Sigmoid colon (tissue), 7 donors: ENCODE results near the gene PTPRE. TPM values are rescaled to one million over a fixed set of nuclear protein-coding genes. Genes with fewer than 3 reads are reported as not detected.
A peak's percentile ranks its signal among the peaks of the same experiment; 100 is the strongest.

ENCODE experiments used
- DNase-seq: peaks from one replicate; pipeline ENCODE4 v3.0.0-alpha.2; 2019
- H3K27ac ChIP-seq, 4 donors: fragments of 200-600 bp; sonication (generic); one replicate each; pipeline ENCODE4 v1.5.1; 2016 to 2019; ENCODE audit warnings: mild to moderate bottlenecking in 1 of 4
- H3K27me3 ChIP-seq, 3 donors: fragments of 200-600 bp; sonication (generic); one replicate each; pipeline ENCODE4 v1.5.1; 2019; ENCODE audit warnings: mild to moderate bottlenecking in 1 of 3
- H3K36me3 ChIP-seq, 4 donors: fragments of 200-600 bp; sonication (generic); one replicate each; pipeline ENCODE4 v1.5.1; 2016 to 2019
- H3K4me1 ChIP-seq, 4 donors: fragments of 200-600 bp; sonication (generic); one replicate each; pipeline ENCODE4 v1.5.1; 2017 to 2019
- H3K4me3 ChIP-seq, 4 donors: fragments of 200-600 bp; sonication (generic); one replicate each; pipeline ENCODE4 v1.5.1; 2017 to 2019; ENCODE audit warnings: mild to moderate bottlenecking in 2 of 4, moderate library complexity in 1 of 4
- H3K9me3 ChIP-seq, 4 donors: fragments of 200-600 bp in 3 of 4; sonication (generic) in 3 of 4; one replicate each; pipeline versions ENCODE4 v1.5.1 to v1.6.1; 2013 to 2019
- CTCF ChIP-seq, 4 experiments: fragments of 450-650 bp in 3 of 4; fragments of 200-600 bp in 1 of 4; IDR thresholded peaks; one replicate each; pipeline ENCODE4 v1.5.1; 2016 to 2019; ENCODE audit warnings: antibody characterized with exemption in 4 of 4, mild to moderate bottlenecking in 3 of 4, moderate library complexity in 2 of 4
- EP300 ChIP-seq, 4 donors: sonication (generic); formaldehyde crosslinking; IDR thresholded peaks; one replicate each; pipeline ENCODE4 v1.6.1; 2017; ENCODE audit warnings: antibody characterized with exemption in 4 of 4
- POLR2A ChIP-seq, 2 donors: fragments of 450-650 bp; IDR thresholded peaks; one replicate each; pipeline ENCODE4 v1.6.1; 2016; ENCODE audit warnings: antibody characterized with exemption in 2 of 2, mild to moderate bottlenecking in 2 of 2, moderate library complexity in 2 of 2
- POLR2AphosphoS5 ChIP-seq, 4 donors: sonication (generic); formaldehyde crosslinking; IDR thresholded peaks; one replicate each; pipeline ENCODE4 v1.6.1; 2017; ENCODE audit warnings: antibody characterized with exemption in 4 of 4
- WGBS, 2 donors: extraction: QIAGEN DNeasy Blood & Tissue Kit; methylation state at CpG; one replicate each; pipeline ENCODE4 v1.1.7; 2013; 5-methylcytosine and 5-hydroxymethylcytosine counted together
- intact Hi-C: fragments of 100-400 bp; cut with DNase I; formaldehyde crosslinking; loops from one replicate; pipeline ENCODE4 v1.15.1; 2023
- polyA plus RNA-seq, 3 donors: library from polyadenylated mRNA; stranded (reverse); fragments of 200-250 nt; gene quantifications; one replicate each; pipeline ENCODE4 v1.2.3, GENCODE V29; 2013
- total RNA-seq, 4 donors: library from RNA; depleted of rRNA; stranded (reverse); fragments of >200 nt; gene quantifications; one replicate each; pipeline ENCODE4 v1.1.0, GENCODE V29; 2016
- donor health status: healthy with polysubstance abuse.
- donor health status: Bipolar disorder and iron deficiency.
- donor health status: healthy.

The PTPRE gene
- total and polyA plus RNA-seq, 7 donors = 4.2 to 17.9 (median 11.9) TPM

GRCh38 chr10:128047351-128047750 lies 140.4 kb downstream of the PTPRE start:
- 5 to 19% methylated on average over 17 of the region's 17 CpGs for WGBS, 2 donors
- peak overlapping the region in 3 of 4 donors; percentile 2 to 32 (median 21) for H3K4me3 ChIP-seq
- TF ChIP-seq POLR2A (IDR thresholded peaks at IDR 0.05) (peak in 1 of 2 donors; percentile 53), POLR2AphosphoS5 (IDR thresholded peaks at IDR 0.05) (peak; percentile 36 to 75 (median 65)), EP300 (IDR thresholded peaks at IDR 0.05) (no peak), CTCF (IDR thresholded peaks at IDR 0.05) (no peak)
- peak; percentile 85 for DNase-seq
- peaks cover 0 to 15% (median 0%) of the 10 kb centered on the region in 4 donors for H3K4me1 ChIP-seq
- intact Hi-C loops = no loop called here
- peak overlapping the region; percentile 46 to 72 (median 62) for H3K27ac ChIP-seq
- no peaks in the 10 kb centered on the region for H3K27me3 ChIP-seq
- no peaks in the 10 kb centered on the region for H3K36me3 ChIP-seq
- H3K9me3 ChIP-seq = no peaks in the 10 kb centered on the region

- Histone ChIP-seq H3K36me3 (no peaks in the 10 kb centered on the region), H3K4me1 (peaks cover 0 to 15% (median 0%) of the 10 kb centered on the region in 4 donors), H3K27ac (peak overlapping the region; percentile 46 to 72 (median 62)), H3K9me3 (no peaks in the 10 kb centered on the region), H3K4me3 (peak overlapping the region in 3 of 4 donors; percentile 2 to 32 (median 21)), H3K27me3 (no peaks in the 10 kb centered on the region)
- TF ChIP-seq CTCF (IDR thresholded peaks at IDR 0.05) (no peak), EP300 (IDR thresholded peaks at IDR 0.05) (peak in 1 of 4 donors; percentile 5), POLR2AphosphoS5 (IDR thresholded peaks at IDR 0.05) (peak in 1 of 4 donors; percentile 52), POLR2A (IDR thresholded peaks at IDR 0.05) (no peak)
- intact Hi-C loops = no loop called here
- DNase-seq = peak; percentile 68
- WGBS, 2 donors = 9 to 15% methylated on average over 21 of the region's 21 CpGs
These were observed 141.3 kb downstream of the PTPRE start for GRCh38 chr10:128047991-128048818.

- Histone ChIP-seq H3K27me3 (no peaks in the 10 kb centered on the region), H3K4me3 (peak overlapping the region in 3 of 4 donors; percentile 9 to 32 (median 19)), H3K36me3 (no peaks in the 10 kb centered on the region), H3K4me1 (peaks cover 0 to 15% (median 0%) of the 10 kb centered on the region in 4 donors), H3K27ac (peak overlapping the region; percentile 46 to 72 (median 62)), H3K9me3 (no peaks in the 10 kb centered on the region)
- intact Hi-C loops = no loop called here
- DNase-seq = no peak
- TF ChIP-seq POLR2AphosphoS5 (IDR thresholded peaks at IDR 0.05) = no peak
- no peak for TF ChIP-seq POLR2A (IDR thresholded peaks at IDR 0.05)
- no peak for TF ChIP-seq CTCF (IDR thresholded peaks at IDR 0.05)
- TF ChIP-seq EP300 (IDR thresholded peaks at IDR 0.05) = no peak
- WGBS, 2 donors = 77 to 78% methylated on average over 6 of the region's 6 CpGs
These were observed 141.9 kb downstream of the PTPRE start for GRCh38 chr10:128048819-128049210.

- intact Hi-C loops = no loop called here
- Histone ChIP-seq H3K36me3 (peaks cover 0 to 1% (median 0%) of the 10 kb centered on the region in 4 donors), H3K9me3 (no peaks in the 10 kb centered on the region), H3K27me3 (no peaks in the 10 kb centered on the region), H3K4me1 (peaks cover 0 to 15% (median 0%) of the 10 kb centered on the region in 4 donors), H3K4me3 (peak overlapping the region in 3 of 4 donors; percentile 9 to 32 (median 19)), H3K27ac (peak overlapping the region; percentile 46 to 72 (median 62))
- TF ChIP-seq POLR2A (IDR thresholded peaks at IDR 0.05) = no peak
- no peak for TF ChIP-seq POLR2AphosphoS5 (IDR thresholded peaks at IDR 0.05)
- no peak for TF ChIP-seq CTCF (IDR thresholded peaks at IDR 0.05)
- no peak for TF ChIP-seq EP300 (IDR thresholded peaks at IDR 0.05)
- 90 to 91% methylated on average over 23 of the region's 23 CpGs for WGBS, 2 donors
- peak; percentile 53 for DNase-seq
These were observed 142.6 kb downstream of the PTPRE start for GRCh38 chr10:128049226-128050120.
